Fibroblast of skin of scalp (primary cell): Measurements from ENCODE around the gene SCP2.
"Not testable (repeated sequence)": the region's sequence is repeated elsewhere in the genome, so short reads cannot be mapped to it uniquely, and the experiment has no call there.

ENCODE experiments used
- DNase-seq: peaks from one replicate; pipeline ENCODE4 v3.0.0-alpha.2; 2013

SCP2 gene

GRCh38 chr1:52916241-52916975 is 10.7 kb upstream of the SCP2 start:
- DNase-seq, result no peak

DNA sequence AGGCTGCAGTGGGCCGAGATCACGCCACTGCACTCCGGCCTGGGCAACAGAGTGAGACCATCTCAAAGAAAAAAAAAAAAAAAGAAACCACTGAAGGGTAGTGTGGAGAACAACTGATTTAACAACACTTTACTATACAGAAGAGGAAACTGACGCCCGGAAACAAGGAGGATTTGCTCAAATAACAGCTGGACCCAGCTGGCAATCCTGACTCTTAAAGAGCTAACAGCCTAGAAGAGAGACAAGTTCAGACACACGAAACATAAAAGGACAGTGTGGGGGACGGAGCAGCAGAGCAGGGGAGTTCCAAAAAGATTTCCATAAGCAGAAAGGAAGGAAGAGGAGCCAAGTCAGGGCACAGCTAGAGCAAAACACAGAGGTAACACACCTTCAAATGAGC is 9.9 kb upstream of the SCP2 start:
- no peak for DNase-seq

DNA sequence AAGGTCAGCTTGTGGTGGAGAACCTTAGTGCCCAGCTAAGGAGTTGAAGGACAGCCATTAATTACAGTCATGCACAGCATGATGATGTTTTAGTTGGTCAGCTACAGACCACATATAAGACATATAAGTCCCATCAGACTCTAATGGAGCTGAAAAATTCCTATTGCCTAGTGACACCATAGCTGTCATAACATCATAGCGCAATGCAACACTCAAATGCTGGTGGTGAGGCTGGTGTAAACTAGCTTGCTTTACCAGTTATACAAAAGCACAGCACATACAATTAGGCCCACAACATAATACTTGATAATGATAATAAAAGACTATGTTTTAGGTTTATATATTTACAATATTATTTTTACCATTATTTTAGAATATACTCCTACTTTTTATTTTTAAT is 9.5 kb upstream of the SCP2 start:
- no peak for DNase-seq

DNA sequence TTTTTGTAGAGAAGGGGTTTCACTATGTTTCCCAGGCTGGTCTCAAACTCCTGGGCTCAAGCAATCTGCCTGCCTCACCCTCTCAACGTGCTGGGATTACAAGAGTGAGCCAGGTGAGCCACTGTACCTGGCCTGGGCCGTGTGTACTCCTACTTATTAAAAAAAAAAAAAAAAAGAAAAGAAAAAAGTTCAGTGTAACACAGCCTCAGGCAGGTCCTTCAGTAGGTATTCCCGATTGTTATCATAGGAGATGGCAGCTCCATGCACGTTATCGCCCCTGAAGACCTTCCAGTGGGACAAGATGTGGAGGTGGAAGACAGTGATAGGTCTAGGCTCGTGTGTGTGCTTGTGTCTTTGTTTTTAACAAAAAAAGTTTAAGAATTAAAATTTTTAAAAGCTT is 8.9 kb upstream of the SCP2 start:
- no peak for DNase-seq

DNA sequence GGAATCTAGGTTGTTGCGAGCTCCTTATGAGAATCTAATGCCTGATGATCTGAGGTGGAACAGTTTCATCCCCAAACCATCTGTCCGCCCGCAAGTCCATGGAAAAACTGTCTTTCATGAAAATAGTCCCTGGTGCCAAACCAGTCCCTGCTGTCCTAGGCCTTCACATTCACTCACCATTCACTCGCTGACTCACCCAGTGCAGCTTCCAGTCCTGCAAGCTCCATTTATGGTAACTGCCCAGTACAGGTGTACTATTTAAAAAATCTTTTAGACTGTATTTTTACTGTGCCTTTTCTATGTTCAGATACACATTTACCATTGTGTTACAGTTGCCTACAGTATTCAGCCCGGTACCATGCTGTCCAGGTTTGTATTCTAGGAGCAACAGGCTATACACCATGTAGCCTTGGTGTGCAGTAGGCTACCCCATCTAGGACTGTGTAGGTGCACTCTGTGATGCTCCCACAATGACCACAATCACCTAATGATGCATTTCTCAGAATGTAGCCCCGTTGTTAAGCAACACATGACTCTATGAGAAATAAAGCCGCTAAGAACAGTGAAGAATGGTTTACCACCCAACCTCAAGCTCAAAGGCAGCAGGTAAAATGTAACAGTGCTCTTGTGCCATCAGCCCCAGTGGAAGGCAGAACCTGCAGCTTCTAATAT is 7.9 kb upstream of the SCP2 start:
- no peak for DNase-seq

DNA sequence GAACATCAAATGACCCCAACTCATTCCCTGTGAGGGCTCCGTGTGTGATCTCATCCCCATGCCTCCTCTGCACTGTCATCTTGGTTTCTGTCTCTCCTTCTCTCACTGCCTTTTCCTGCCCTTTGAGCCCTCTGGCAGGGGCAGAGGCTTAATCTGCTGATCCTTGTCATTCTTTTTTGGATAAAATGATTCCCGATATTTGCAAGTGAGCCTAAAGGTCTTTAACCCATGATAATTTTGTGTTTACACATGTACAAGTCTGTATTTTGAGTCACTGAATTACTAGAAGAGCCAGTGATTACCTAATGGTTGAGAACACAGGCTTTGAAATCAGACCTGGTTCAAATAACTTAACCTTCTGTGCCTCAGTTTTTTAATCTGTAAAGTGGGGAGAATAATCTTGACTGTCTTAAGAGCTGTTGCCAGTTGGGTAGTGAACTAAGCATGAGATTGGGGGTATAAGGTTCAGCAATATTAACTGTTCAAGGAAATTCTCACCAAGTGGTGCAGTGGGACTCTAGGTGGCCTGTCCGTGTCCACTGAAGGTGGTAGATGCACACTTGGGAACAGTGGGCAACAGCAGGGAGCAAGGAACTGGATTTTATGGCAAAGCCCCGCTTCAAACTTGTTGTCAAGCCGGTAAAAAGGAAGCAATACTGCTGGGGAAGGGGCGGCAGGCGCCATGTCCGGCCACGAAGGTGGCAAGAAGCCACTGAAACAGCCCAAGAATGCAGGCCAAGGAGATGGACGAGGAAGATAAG is 7.2 kb upstream of the SCP2 start:
- no peak for DNase-seq

GRCh38 chr1:52920791-52921291 is 6.2 kb upstream of the SCP2 start:
- no peak for DNase-seq

DNA sequence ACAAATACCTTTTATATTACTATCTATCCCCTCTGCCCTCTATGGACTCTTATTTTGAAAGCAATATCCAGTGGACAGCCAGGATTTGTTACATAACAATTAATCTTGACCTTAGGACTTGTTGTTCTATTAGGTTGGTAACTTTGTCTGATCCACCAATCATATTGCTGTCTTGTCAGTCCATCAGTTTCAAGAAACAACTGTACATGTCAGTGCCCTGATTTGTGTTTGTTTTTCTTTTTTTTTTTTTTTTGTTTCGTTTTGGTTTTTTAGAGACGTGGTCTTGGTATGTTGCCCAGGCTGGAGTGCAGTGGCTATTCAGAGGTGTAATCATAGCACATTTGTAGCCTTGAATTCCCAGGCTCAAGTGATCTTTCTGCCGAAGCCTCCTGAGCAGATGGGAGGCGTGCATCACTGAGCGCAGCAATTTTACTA is 1.5 kb upstream of the SCP2 start:
- no peak for DNase-seq

- DNase-seq, result no peak
Measured at GRCh38 chr1:52926864-52927211, 238 bp upstream of the SCP2 start.

DNA sequence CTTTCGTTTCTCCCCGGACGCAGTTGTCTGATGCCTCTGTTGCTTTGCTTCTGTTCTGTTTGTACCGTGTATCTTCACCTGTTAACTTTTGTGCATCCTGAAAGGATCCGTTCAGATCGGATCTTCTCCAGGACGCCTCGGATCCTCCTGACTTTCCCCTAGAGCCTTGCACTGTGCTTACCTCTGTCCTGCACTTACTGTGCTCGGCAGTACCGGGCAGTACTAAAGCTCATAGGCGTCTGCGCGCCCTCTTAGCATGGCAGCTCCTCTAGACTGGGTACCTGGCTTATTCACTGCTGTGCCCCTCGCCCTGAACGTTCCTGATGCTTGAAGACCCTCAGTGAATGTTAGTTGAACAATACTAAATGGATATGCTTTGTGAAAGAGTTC is 934 bp downstream of the SCP2 start:
- DNase-seq, result no peak

- no peak for DNase-seq
Measured at GRCh38 chr1:52929019-52929418, 1.9 kb downstream of the SCP2 start.

DNA sequence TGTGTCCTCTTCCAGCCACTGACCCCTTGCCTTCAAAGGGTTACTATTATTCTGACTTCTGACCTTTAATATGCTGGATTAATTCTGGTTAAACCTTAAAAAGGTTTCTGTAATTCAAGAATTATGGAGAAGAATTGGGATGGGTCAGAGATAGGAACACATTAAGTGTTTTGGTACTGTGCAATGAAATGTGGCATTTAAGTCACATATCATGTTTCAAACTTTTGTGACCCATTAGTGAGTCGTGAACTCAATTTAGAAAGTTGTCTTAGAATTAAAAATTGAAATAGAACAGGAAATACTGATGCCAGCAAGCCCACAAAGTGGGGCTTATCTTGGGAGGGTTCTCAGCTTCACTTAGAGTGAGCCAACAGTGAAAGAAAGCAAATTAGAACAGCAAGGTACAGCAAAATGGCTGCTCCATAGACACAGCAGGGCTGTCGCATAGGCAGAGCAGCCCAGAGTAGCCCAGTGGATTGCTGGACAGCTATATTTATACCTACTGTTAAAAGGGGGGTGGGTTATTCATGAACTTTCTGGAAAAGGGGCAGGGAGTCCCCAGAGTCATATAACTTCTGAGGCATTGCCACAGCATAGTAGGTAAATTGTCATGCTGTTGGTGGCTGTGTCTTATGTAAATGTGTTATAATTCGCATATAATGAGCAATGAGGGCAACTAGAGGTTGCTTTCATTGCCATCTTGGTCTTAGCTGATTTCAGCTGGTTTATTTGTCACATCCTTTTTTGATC is 10.5 kb downstream of the SCP2 start:
- DNase-seq, result no peak

GRCh38 chr1:52938183-52938451 is 11.0 kb downstream of the SCP2 start:
- DNase-seq, result no peak

- DNase-seq, result no peak
Measured at GRCh38 chr1:52943876-52944416, 16.9 kb downstream of the SCP2 start.

- no peak for DNase-seq
Measured at GRCh38 chr1:52944566-52944965, 17.5 kb downstream of the SCP2 start.

GRCh38 chr1:52947490-52947889 is 20.4 kb downstream of the SCP2 start:
- DNase-seq, result no peak

DNA sequence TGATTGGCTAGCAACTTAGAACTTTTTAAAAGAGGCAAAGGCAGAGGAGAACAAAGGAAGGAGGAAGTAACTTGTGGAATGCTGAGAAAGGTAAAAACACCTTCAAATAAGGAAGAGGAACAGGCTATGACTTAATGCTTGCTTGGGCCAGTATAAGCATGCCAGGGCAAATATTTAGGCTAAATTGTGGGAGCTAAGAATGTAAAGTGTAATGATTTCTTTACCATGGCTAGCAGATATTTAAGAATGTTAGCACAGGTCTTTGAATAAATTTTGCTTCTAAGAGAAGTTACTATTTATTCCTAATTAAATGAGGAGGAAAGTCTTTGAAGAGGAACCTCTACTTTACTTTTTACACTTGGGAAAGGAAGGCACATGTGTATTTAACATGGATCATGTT is 22.5 kb downstream of the SCP2 start:
- DNase-seq, result not testable (repeated sequence)

- DNase-seq, result no peak
Measured at GRCh38 chr1:52952112-52952511, 25.0 kb downstream of the SCP2 start.

DNA sequence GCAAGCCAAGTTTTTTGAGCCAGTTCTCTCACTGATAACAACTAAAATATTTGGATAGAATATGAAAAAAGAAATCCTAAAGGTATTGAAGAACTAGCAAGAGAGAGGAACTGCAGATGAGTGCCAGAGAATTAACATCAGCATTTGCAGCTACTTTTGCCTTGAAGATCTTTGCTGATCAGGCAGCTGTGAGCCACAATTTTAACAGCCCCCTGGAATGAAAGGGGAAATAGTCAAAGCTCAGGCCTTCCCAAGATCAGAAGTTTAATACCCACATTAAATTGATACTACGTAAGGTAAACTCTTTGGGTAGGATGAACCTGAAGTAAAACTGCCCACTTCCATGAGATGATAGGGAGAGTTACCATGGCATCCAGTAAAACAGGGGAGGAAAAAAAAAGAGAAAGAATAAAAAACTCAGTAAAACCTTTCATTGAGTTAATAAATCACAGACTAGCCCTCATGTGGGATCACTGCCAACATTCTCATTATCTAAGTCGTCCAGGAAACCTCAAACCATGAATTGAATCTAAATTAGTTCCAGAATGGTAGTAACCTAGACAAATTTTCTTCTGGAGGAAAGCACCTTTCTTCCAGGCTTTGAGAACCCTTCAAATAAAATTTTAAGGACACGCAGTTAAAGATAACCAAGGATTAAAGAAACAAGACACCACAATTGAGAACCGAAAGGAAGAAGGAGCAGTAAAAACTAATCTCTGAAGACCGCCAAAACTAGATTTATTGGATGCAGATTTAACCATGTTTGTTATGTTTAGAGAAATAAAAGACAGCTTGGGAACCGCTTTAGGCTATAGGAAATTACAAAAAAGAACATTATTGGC is 28.3 kb downstream of the SCP2 start:
- peak; percentile 89 for DNase-seq

GRCh38 chr1:52963101-52963500 is 36.0 kb downstream of the SCP2 start:
- DNase-seq, result no peak

- DNase-seq, result no peak
Measured at GRCh38 chr1:52967666-52968065, 40.6 kb downstream of the SCP2 start.

GRCh38 chr1:52969234-52969633 is 42.2 kb downstream of the SCP2 start:
- DNase-seq, result not testable (repeated sequence)
